IMR-90 (cell line): ENCODE results near the gene ERN1. TPM values are rescaled to one million over a fixed set of nuclear protein-coding genes. Genes with fewer than 3 reads are reported as not detected.

ENCODE experiments used
- ATAC-seq: fragments of 200-7000 bp; cut with Tn5 transposase; 2 replicates; pipeline ENCODE4 v1.9.1; 2020; ENCODE audit warnings: low read depth, mild to moderate bottlenecking, moderate library complexity
- BruUV-seq: library from RNA; stranded (reverse); fragments of 400-500 nt; replicated peaks from 2 replicates; lab custom pipeline; 2021; lab: Mats Ljungman, UMichigan
- CTCF ChIA-PET: fragments of 300-600 bp; formaldehyde crosslinking; extraction: SDS; loops from one replicate; lab custom pipeline; 2021; ENCODE audit warnings: antibody characterized with exemption; lab: Yijun Ruan, JAX
- POLR2A ChIA-PET: fragments of 300-600 bp; sonication (Branson Sonifier 250); formaldehyde crosslinking; loops from one replicate; lab custom pipeline; 2022; ENCODE audit warnings: antibody characterized with exemption; ENCODE audit not compliant: unreplicated experiment; lab: Charles Lee
- DNase-seq: peaks from one replicate; pipeline ENCODE4 v3.0.0; 2013
- H2AFZ ChIP-seq: replicated peaks from 2 replicates; pipeline ENCODE3; 2013; ENCODE audit warnings: low read length, mild to moderate bottlenecking; ENCODE audit not compliant: poor library complexity
- H2AK5ac ChIP-seq: 2 replicates; pipeline ENCODE4 v1.6.1; 2013; ENCODE audit warnings: low read depth, low read length, inconsistent platforms
- H2AK9ac ChIP-seq: replicated peaks from 2 replicates; pipeline ENCODE3; 2013; ENCODE audit warnings: mild to moderate bottlenecking, low read depth, low read length, moderate library complexity; ENCODE audit not compliant: poor library complexity
- H2BK120ac ChIP-seq: 2 replicates; pipeline ENCODE4 v1.6.1; 2013; ENCODE audit warnings: low read depth, low read length, inconsistent platforms
- H2BK15ac ChIP-seq: 3 replicates; pipeline ENCODE4 v1.6.1; 2013; ENCODE audit warnings: low read depth, low read length, inconsistent platforms
- H2BK20ac ChIP-seq: 2 replicates; pipeline ENCODE4 v1.6.1; 2013; ENCODE audit warnings: low read depth, mild to moderate bottlenecking, inconsistent platforms, low read length, moderate library complexity
- H2BK5ac ChIP-seq: 2 replicates; pipeline ENCODE4 v1.6.1; 2013; ENCODE audit warnings: mild to moderate bottlenecking, low read depth, low read length, inconsistent platforms; ENCODE audit not compliant: poor library complexity, severe bottlenecking
- H3K14ac ChIP-seq: replicated peaks from 2 replicates; pipeline ENCODE4 v1.6.1; 2013; ENCODE audit warnings: low read depth, low read length, inconsistent platforms
- H3K18ac ChIP-seq: 2 replicates; pipeline ENCODE4 v1.6.1; 2013; ENCODE audit warnings: low read depth, low read length, control low read depth
- H3K23ac ChIP-seq: 2 replicates; pipeline ENCODE4 v1.6.1; 2013; ENCODE audit warnings: low read depth, low read length, inconsistent platforms
- H3K27ac ChIP-seq: 2 replicates; pipeline ENCODE4 v1.5.1; 2013; ENCODE audit warnings: mild to moderate bottlenecking, control low read depth, low read length; ENCODE audit not compliant: insufficient read depth
- H3K27me3 ChIP-seq: 2 replicates; pipeline ENCODE4 v1.6.1; 2013; ENCODE audit warnings: low read length; ENCODE audit not compliant: control insufficient read depth, insufficient read depth
- H3K36me3 ChIP-seq: 2 replicates; pipeline ENCODE4 v1.6.1; 2013; ENCODE audit warnings: low read length, mixed read lengths; ENCODE audit not compliant: control insufficient read depth, insufficient read depth
- H3K4ac ChIP-seq: 2 replicates; pipeline ENCODE4 v1.6.1; 2013; ENCODE audit warnings: low read depth, low read length, inconsistent platforms
- H3K4me1 ChIP-seq: 2 replicates; pipeline ENCODE4 v1.6.1; 2013; ENCODE audit warnings: low read length, mixed read lengths; ENCODE audit not compliant: control insufficient read depth, insufficient read depth
- H3K4me2 ChIP-seq: 2 replicates; pipeline ENCODE4 v1.6.1; 2013; ENCODE audit warnings: low read depth, mild to moderate bottlenecking, control low read depth, low read length, moderate library complexity
- H3K4me3 ChIP-seq: 2 replicates; pipeline ENCODE4 v1.5.1; 2013; ENCODE audit warnings: low read depth, mild to moderate bottlenecking, control low read depth, low read length, moderate library complexity; ENCODE audit not compliant: insufficient read depth
- H3K56ac ChIP-seq: 2 replicates; pipeline ENCODE4 v1.6.1; 2013; ENCODE audit warnings: low read length, inconsistent platforms; ENCODE audit not compliant: insufficient read depth; ENCODE audit errors: extremely low read depth
- H3K79me1 ChIP-seq, 2 experiments: 2 replicates each; pipeline ENCODE4 v1.6.1; 2013; ENCODE audit warnings: low read length in 2 of 2, inconsistent platforms in 1 of 2, low read depth in 1 of 2
- H3K9ac ChIP-seq: 2 replicates; pipeline ENCODE4 v1.6.1; 2013; ENCODE audit warnings: low read depth, low read length, control low read depth
- H3K9me1 ChIP-seq: 2 replicates; pipeline ENCODE4 v1.6.1; 2013; ENCODE audit warnings: low read length, inconsistent platforms; ENCODE audit not compliant: insufficient read depth
- H3K9me3 ChIP-seq: 2 replicates; pipeline ENCODE4 v1.6.1; 2013; ENCODE audit warnings: low read length; ENCODE audit not compliant: control insufficient read depth, insufficient read depth
- H4K20me1 ChIP-seq: 2 replicates; pipeline ENCODE4 v1.6.1; 2013; ENCODE audit warnings: low read length, inconsistent platforms; ENCODE audit not compliant: insufficient read depth
- H4K5ac ChIP-seq: 2 replicates; pipeline ENCODE4 v1.6.1; 2013; ENCODE audit warnings: mild to moderate bottlenecking, low read depth, low read length, control low read depth
- H4K8ac ChIP-seq, 2 experiments: 2 replicates each; pipeline ENCODE4 v1.6.1; 2013; ENCODE audit warnings: low read depth in 2 of 2, low read length in 2 of 2, control low read depth in 1 of 2, inconsistent platforms in 1 of 2
- H4K91ac ChIP-seq: 2 replicates; pipeline ENCODE4 v1.6.1; 2013; ENCODE audit warnings: low read depth, low read length, inconsistent platforms; ENCODE audit not compliant: insufficient read depth
- BHLHE40 ChIP-seq: fragments of 150-350 bp; IDR thresholded peaks from 2 replicates; pipeline ENCODE4 v1.6.1; 2016; ENCODE audit warnings: mild to moderate bottlenecking, low read depth, low read length
- CEBPB ChIP-seq: IDR thresholded peaks from 2 replicates; pipeline ENCODE4 v1.6.1; 2012; ENCODE audit warnings: low read depth, low read length, improper control_type of control experiment
- CTCF ChIP-seq: conservative IDR thresholded peaks from 2 replicates; pipeline ENCODE4 v1.5.1; 2012; ENCODE audit warnings: mild to moderate bottlenecking, low read depth, low read length, improper control_type of control experiment
- FOS ChIP-seq: fragments of 150-350 bp; IDR thresholded peaks from 2 replicates; pipeline ENCODE4 v1.6.1; 2016; ENCODE audit warnings: low read depth, low read length
- MAFK ChIP-seq: IDR thresholded peaks from 2 replicates; pipeline ENCODE4 v1.6.1; 2012; ENCODE audit warnings: low read depth, low read length, improper control_type of control experiment
- MAZ ChIP-seq: IDR thresholded peaks from 2 replicates; pipeline ENCODE4 v1.6.1; 2012; ENCODE audit warnings: low read depth, mild to moderate bottlenecking, low read length, improper control_type of control experiment, moderate library complexity, borderline replicate concordance
- MXI1 ChIP-seq: IDR thresholded peaks from 2 replicates; pipeline ENCODE4 v1.6.1; 2012; ENCODE audit warnings: low read depth, mild to moderate bottlenecking, low read length, moderate library complexity, borderline replicate concordance
- NFE2L2 ChIP-seq: fragments of 150-350 bp; IDR thresholded peaks from 2 replicates; pipeline ENCODE4 v1.6.1; 2016; ENCODE audit warnings: low read depth, mild to moderate bottlenecking, low read length
- POLR2A ChIP-seq: IDR thresholded peaks from 2 replicates; pipeline ENCODE4 v1.6.1; 2012; ENCODE audit warnings: mild to moderate bottlenecking, low read depth, low read length
- RAD21 ChIP-seq: IDR thresholded peaks from 2 replicates; pipeline ENCODE4 v1.6.1; 2012; ENCODE audit warnings: low read length, improper control_type of control experiment
- RFX5 ChIP-seq: IDR thresholded peaks from 2 replicates; pipeline ENCODE4 v1.8.0; 2012; ENCODE audit warnings: low read depth, mild to moderate bottlenecking, low read length, moderate library complexity
- SMC3 ChIP-seq: fragments of 150-350 bp; IDR thresholded peaks from 2 replicates; pipeline ENCODE4 v1.6.1; 2016; ENCODE audit warnings: low read depth, mild to moderate bottlenecking, antibody characterized with exemption, low read length, moderate library complexity
- USF2 ChIP-seq: fragments of 150-350 bp; IDR thresholded peaks from 2 replicates; pipeline ENCODE4 v1.6.1; 2017; ENCODE audit warnings: mild to moderate bottlenecking, antibody characterized with exemption, low read length, low read depth
- WGBS, 2 experiments: methylation state at CpG; one replicate each; pipeline versions ENCODE4 v1.1.5 to v1.1.7; 2013; ENCODE audit warnings: missing lambda C conversion rate in 2 of 2; ENCODE audit not compliant: insufficient read length in 1 of 2; ENCODE audit errors: extremely low coverage in 2 of 2; 5-methylcytosine and 5-hydroxymethylcytosine counted together
- dilution Hi-C: fragments of 300-500 bp; cut with HindIII; formaldehyde crosslinking; loops from one replicate; pipeline ENCODE4 v1.14.3; 2018; ENCODE audit warnings: low sequenced_read_pairs; ENCODE audit not compliant: unreplicated experiment
- in situ Hi-C: fragments of 300-500 bp; cut with MboI; formaldehyde crosslinking; loops from 3 replicates; pipeline ENCODE4 v1.14.3; 2019; ENCODE audit warnings: low sequenced_read_pairs, inconsistent platforms, mixed read lengths
- intact Hi-C: fragments of 100-400 bp; cut with micrococcal nuclease; formaldehyde crosslinking; loops from 2 replicates; pipeline ENCODE4 v1.10.0; 2022
- polyA plus RNA-seq, 3 experiments: library from polyadenylated mRNA; depleted of rRNA; stranded (reverse); fragments of >200 nt; gene quantifications; 2 replicates each; pipeline ENCODE4 v1.2.3, GENCODE V29; 2012; ENCODE audit warnings: low replicate concordance in 1 of 3
- total RNA-seq: library from RNA; depleted of rRNA; stranded (reverse); fragments of >200 nt; gene quantifications from 2 replicates; pipeline ENCODE4 v1.2.3, GENCODE V29; 2012
- TF ChIP-seq, protein P1 (sequence below): fragments of 150-350 bp; IDR thresholded peaks from 2 replicates; pipeline ENCODE4 v1.6.1; 2016; ENCODE audit warnings: low read depth, mild to moderate bottlenecking, low read length, moderate library complexity, borderline replicate concordance

ERN1 gene
- total and polyA plus RNA-seq, 2 of the 4 experiments (the other 2 are of a cell fraction): 2.7 to 4.1 TPM

GRCh38 chr17:64128787-64129514 is 993 bp downstream of the ERN1 start:
- Histone ChIP-seq H2BK120ac (no peak overlapping the region), H3K27me3 (no peaks in the 10 kb centered on the region), H2AK9ac (peak overlapping the region; percentile 6), H3K4me1 (peaks cover 6% of the 10 kb centered on the region), H3K9me1 (peaks cover 3% of the 10 kb centered on the region; the same call in 1 of the 2 replicates), H3K4me3 (peak overlapping the region; percentile 88), H2BK20ac (no peak overlapping the region), H3K23ac (peak overlapping the region; percentile 61), H3K14ac (peak overlapping the region; percentile 61), H3K4me2 (peak overlapping the region; percentile 77), H2BK15ac (no peak overlapping the region; the same call in 2 of the 3 replicates), H3K56ac (peak overlapping the region; percentile 69), H2AK5ac (no peak overlapping the region), H3K9me3 (no peaks in the 10 kb centered on the region), H3K18ac (no peak overlapping the region), H3K79me1 (peaks cover 17 to 32% of the 10 kb centered on the region in 2 experiments), H3K9ac (peak overlapping the region; percentile 80), H3K36me3 (no peaks in the 10 kb centered on the region), H4K91ac (peak overlapping the region; percentile 0; the same call in 1 of the 2 replicates), H3K4ac (peak overlapping the region; percentile 28), H3K27ac (peak overlapping the region; percentile 70), H2BK5ac (peak overlapping the region; percentile 65), H2AFZ (peak overlapping the region; percentile 94), H4K5ac (no peak overlapping the region), H4K20me1 (peaks cover 5% of the 10 kb centered on the region; the same call in 1 of the 2 replicates), H4K8ac (peak overlapping the region in 1 of 2 experiments; percentile 1; a peak in 1 of 4 replicates)
- CTCF ChIA-PET: interaction anchor here (0.5 to 0.9 kb wide), 3 partner anchors 80 to 100 kb away, joined by 3 read pairs; no protein-coding TSS in a partner anchor
- POLR2A ChIA-PET: interaction anchor here (0.6 kb wide), 1 partner anchor 10 kb away, joined by 3 read pairs; no protein-coding TSS in a partner anchor
- BruUV-seq: TSS peak; percentile 42
- WGBS, 2 experiments: 0% methylated on average over 3 of the region's 15 CpGs; no CpG with 5 or more reads in 1 of the 2 experiments
- intact Hi-C loops (loop anchor here (5.0 kb wide), 1 partner anchor 47 kb away; no protein-coding TSS in a partner anchor), in situ Hi-C loops (loop anchor here (5.0 kb wide), 1 partner anchor 62 kb away; no protein-coding TSS in a partner anchor), dilution Hi-C loops (no loop called here)
- DNase-seq (no peak), ATAC-seq (0 out of 2 replicates have a peak, but pooled peaks have one; percentile 3)
- TF ChIP-seq MAFK (no peak), FOS (no peak), CTCF (no peak), RAD21 (no peak), RFX5 (no peak), BHLHE40 (no peak), CEBPB (no peak), MXI1 (no peak), POLR2A (no peak), MAZ (no peak), USF2 (no peak), SMC3 (no peak), NFE2L2 (no peak)
- TF ChIP-seq, protein P1, sequence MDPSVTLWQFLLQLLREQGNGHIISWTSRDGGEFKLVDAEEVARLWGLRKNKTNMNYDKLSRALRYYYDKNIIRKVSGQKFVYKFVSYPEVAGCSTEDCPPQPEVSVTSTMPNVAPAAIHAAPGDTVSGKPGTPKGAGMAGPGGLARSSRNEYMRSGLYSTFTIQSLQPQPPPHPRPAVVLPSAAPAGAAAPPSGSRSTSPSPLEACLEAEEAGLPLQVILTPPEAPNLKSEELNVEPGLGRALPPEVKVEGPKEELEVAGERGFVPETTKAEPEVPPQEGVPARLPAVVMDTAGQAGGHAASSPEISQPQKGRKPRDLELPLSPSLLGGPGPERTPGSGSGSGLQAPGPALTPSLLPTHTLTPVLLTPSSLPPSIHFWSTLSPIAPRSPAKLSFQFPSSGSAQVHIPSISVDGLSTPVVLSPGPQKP: no peak
